Effector memory CD8-positive, alpha-beta T cell (primary cell): ENCODE data around the gene CNGA1.
"Not testable (repeated sequence)": the region's sequence is repeated elsewhere in the genome, so short reads cannot be mapped to it uniquely, and the experiment has no call there.

Experiments used
- ATAC-seq: fragments of 150-1000 bp; cut with Tn5 transposase; replicated peaks from 2 replicates; pipeline ENCODE4 v1.10.0; 2021; ENCODE audit warnings: mild to moderate bottlenecking, moderate library complexity
- DNase-seq, 3 experiments: peaks; one replicate each; pipeline ENCODE4 v3.0.0; 2021
- H3K27ac Mint-ChIP-seq, 2 donors: one replicate each; pipeline ENCODE4 v1.8.0; 2022; ENCODE audit warnings: mild to moderate bottlenecking in 2 of 2, mixed read lengths in 2 of 2, moderate library complexity in 2 of 2
- H3K27me3 Mint-ChIP-seq, 2 donors: one replicate each; pipeline ENCODE4 v1.8.0; 2022; ENCODE audit warnings: mixed read lengths in 2 of 2
- H3K36me3 Mint-ChIP-seq: one replicate; pipeline ENCODE4 v1.8.0; 2022; ENCODE audit warnings: mild to moderate bottlenecking, moderate library complexity, mixed read lengths; ENCODE audit not compliant: insufficient read depth
- H3K4me1 Mint-ChIP-seq, 2 donors: one replicate each; pipeline ENCODE4 v1.8.0; 2022; ENCODE audit warnings: low read depth in 2 of 2, mixed read lengths in 2 of 2
- H3K4me3 Mint-ChIP-seq, 2 donors: one replicate each; pipeline ENCODE4 v1.8.0; 2022; ENCODE audit warnings: mild to moderate bottlenecking in 2 of 2, mixed read lengths in 2 of 2, moderate library complexity in 2 of 2
- H3K9me3 Mint-ChIP-seq, 2 donors: one replicate each; pipeline ENCODE4 v1.8.0; 2022; ENCODE audit warnings: mixed read lengths in 2 of 2

CNGA1 gene

DNA sequence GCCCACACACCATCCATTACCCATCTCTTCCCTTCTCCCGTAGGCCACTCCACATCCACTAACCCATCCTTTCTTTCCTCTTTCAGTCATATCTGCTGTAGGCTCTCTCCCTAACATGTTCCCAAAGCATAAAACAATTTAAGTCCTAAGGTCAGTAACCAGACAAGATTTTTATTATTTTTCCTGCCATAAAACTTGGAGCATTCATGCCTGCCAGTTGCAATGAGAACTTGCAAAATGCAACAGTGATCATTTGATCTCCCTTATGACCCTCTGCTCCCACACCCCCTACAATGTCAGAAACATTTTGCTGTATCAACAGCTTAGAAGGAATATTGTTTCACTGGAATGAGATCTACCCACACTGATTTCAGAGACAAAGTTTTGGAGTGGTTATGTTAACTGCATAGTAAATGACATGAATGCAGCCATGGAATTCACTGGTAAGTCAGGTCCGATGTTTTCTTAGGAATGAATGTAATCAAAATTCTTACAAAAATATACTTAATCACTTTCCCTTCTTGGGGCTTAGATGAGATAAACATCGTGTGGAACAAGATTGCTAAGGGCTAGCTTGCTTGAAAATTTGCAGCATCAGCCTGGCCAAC lies 5.8 kb upstream of the CNGA1 start:
- peaks cover 0 to 3% of the 10 kb centered on the region in 2 donors for H3K4me1 Mint-ChIP-seq

GRCh38 chr4:48021100-48021499 lies 4.6 kb upstream of the CNGA1 start:
- Mint-ChIP-seq H3K4me3 (no peak overlapping the region), H3K9me3 (no peaks in the 10 kb centered on the region), H3K36me3 (no peaks in the 10 kb centered on the region), H3K27me3 (peaks cover 18 to 29% of the 10 kb centered on the region in 2 donors), H3K4me1 (peaks cover under 1 to 4% of the 10 kb centered on the region in 2 donors), H3K27ac (no peak overlapping the region)
- ATAC-seq (no peak), DNase-seq (no peak)

More for the DNA sequence above, 5.8 kb upstream of the CNGA1 start:
- ATAC-seq: no peak
- no peak for DNase-seq
- no peaks in the 10 kb centered on the region for H3K36me3 Mint-ChIP-seq
- H3K9me3 Mint-ChIP-seq: no peaks in the 10 kb centered on the region
- no peak overlapping the region for H3K27ac Mint-ChIP-seq
- H3K27me3 Mint-ChIP-seq: peaks cover 17 to 26% of the 10 kb centered on the region in 2 donors
- no peak overlapping the region for H3K4me3 Mint-ChIP-seq

GRCh38 chr4:48018112-48018511 lies 1.6 kb upstream of the CNGA1 start:
- H3K27ac Mint-ChIP-seq: no peak overlapping the region

DNA sequence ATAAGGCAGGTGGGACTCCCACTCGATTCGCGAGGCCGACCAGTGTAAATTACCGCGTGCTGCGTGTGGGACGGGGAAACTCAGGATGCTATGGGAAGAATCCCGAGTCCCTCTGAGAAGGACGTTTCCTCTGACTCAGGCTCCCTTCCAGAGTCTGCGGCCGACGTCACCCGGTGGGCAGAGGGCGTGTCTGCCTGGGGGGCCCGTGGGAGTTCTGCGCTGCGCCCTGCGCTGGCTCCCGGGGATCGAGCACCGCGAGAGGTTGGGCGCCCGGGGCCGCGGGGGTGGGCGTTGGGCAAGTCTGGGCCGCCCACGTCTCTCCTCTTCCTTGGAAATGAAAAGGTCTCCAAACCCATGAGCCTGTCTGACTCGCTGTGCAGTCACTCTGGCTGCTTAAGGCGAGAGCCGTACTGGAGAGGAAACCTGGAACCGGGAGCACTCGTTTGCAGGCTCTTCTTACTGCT lies 659 bp upstream of the CNGA1 start:
- no peaks in the 10 kb centered on the region for H3K9me3 Mint-ChIP-seq
- ATAC-seq (peak; percentile 16), DNase-seq (no peak)
- H3K4me3 Mint-ChIP-seq: peak overlapping the region; percentile 78 to 86
- peaks cover 4 to 7% of the 10 kb centered on the region in 2 donors for H3K4me1 Mint-ChIP-seq
- H3K36me3 Mint-ChIP-seq: no peaks in the 10 kb centered on the region
- H3K27me3 Mint-ChIP-seq: peaks cover 32 to 37% of the 10 kb centered on the region in 2 donors
- H3K27ac Mint-ChIP-seq: no peak overlapping the region

More at GRCh38 chr4:48018112-48018511, 1.6 kb upstream of the CNGA1 start:
- H3K4me3 Mint-ChIP-seq: no peak overlapping the region
- DNase-seq (no peak), ATAC-seq (no peak)
- H3K9me3 Mint-ChIP-seq: no peaks in the 10 kb centered on the region
- no peaks in the 10 kb centered on the region for H3K36me3 Mint-ChIP-seq
- H3K4me1 Mint-ChIP-seq: peaks cover 4 to 7% of the 10 kb centered on the region in 2 donors
- peaks cover 23 to 30% of the 10 kb centered on the region in 2 donors for H3K27me3 Mint-ChIP-seq

DNA sequence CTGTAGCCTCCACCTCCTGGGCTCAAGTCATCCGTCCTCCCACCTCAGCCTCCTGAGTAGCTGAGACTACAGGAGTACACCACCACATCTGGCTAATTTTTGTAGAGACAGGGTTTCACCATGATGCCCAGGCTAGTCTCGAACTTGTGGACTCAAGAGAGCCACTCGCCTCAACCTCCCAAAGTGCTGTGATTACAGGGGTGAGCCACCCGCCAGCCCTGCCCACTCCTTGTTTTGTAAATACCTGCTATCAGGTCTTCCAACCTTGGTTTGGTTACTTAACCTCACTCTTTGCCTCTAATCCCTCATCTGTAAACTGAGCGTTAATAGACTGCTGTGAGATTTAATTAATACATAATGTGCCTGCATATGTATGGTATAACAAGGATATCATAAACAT lies 803 bp downstream of the CNGA1 start:
- no peak overlapping the region for H3K27ac Mint-ChIP-seq
- H3K4me3 Mint-ChIP-seq: peak overlapping the region; percentile 78 to 86
- peaks cover 47 to 48% of the 10 kb centered on the region in 2 donors for H3K27me3 Mint-ChIP-seq
- H3K9me3 Mint-ChIP-seq: no peaks in the 10 kb centered on the region
- no peak for DNase-seq
- no peaks in the 10 kb centered on the region for H3K36me3 Mint-ChIP-seq
- peaks cover 4 to 7% of the 10 kb centered on the region in 2 donors for H3K4me1 Mint-ChIP-seq
- ATAC-seq: no peak

DNA sequence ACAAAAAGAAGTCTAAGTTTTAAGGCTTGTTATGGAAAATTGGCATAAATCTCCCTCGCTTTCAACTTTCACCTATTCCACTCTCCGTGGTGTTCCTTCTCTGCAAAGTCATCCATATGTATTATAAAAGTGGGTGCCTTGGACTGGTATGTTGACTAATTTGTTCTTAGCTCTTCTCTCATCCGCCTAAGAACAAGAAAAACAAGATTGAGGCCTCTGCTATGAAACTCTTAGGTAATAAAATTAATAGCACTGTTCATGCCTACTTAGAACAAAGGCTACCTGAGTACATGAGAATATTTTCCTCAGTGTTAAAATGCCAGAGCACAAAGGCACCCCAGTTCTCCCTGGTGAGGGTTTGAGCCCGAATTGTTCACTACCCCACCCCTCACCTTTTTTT lies 1.3 kb downstream of the CNGA1 start:
- Mint-ChIP-seq H3K36me3 (no peaks in the 10 kb centered on the region), H3K4me3 (no peak overlapping the region), H3K27ac (no peak overlapping the region), H3K4me1 (peaks cover 4 to 7% of the 10 kb centered on the region in 2 donors), H3K9me3 (no peaks in the 10 kb centered on the region), H3K27me3 (peaks cover 50 to 53% of the 10 kb centered on the region in 2 donors)
- ATAC-seq: no peak
- no peak for DNase-seq

DNA sequence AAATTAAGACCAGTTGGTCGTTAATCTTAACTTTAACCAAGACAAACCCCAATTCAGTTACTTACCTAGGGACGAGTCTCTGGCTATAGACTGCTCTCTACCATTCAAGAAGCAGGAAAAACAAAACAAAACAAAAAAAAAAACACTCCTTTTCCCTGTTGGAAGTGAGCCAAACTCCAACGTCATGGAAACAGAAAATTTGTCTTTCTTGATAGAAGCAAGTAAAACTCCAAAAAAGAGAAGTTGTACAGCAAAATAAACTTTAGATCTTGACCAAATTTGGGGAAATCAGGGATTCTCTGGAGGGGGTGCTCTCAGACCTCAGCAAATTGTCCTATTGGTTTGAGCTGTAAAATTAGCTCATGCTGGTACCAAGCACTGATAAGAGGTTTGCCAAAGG lies 3.7 kb downstream of the CNGA1 start:
- H3K27me3 Mint-ChIP-seq: peaks cover 50 to 53% of the 10 kb centered on the region in 2 donors

DNA sequence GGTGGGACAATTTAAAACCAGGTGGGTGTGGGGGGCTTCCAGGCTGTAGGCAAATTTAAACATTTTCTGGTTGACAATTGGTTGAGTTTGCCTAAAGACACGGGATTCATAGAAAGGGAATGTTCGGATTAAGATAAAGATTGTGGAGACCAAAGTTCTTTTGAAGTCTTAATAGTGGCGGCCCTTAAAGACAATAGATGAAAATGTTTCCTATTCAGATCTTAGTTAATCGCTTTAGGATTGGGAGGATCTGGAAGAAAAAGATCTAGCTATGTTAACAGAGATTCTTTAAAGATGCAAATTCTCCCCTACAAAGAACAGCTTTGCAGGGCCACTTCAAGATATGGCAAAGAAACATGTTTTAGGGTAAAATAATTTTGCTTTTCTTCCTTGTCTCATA lies 4.8 kb downstream of the CNGA1 start:
- Mint-ChIP-seq H3K9me3 (no peaks in the 10 kb centered on the region), H3K4me1 (peaks cover 4% of the 10 kb centered on the region in 2 donors), H3K27ac (no peak overlapping the region), H3K4me3 (no peak overlapping the region), H3K27me3 (peaks cover 44 to 50% of the 10 kb centered on the region in 2 donors), H3K36me3 (no peaks in the 10 kb centered on the region)
- DNase-seq: no peak
- ATAC-seq: no peak

More for the DNA sequence above, 3.7 kb downstream of the CNGA1 start:
- no peaks in the 10 kb centered on the region for H3K36me3 Mint-ChIP-seq
- H3K27ac Mint-ChIP-seq: no peak overlapping the region
- ATAC-seq: no peak
- peaks cover 4 to 7% of the 10 kb centered on the region in 2 donors for H3K4me1 Mint-ChIP-seq
- no peak overlapping the region for H3K4me3 Mint-ChIP-seq
- no peaks in the 10 kb centered on the region for H3K9me3 Mint-ChIP-seq
- no peak for DNase-seq

DNA sequence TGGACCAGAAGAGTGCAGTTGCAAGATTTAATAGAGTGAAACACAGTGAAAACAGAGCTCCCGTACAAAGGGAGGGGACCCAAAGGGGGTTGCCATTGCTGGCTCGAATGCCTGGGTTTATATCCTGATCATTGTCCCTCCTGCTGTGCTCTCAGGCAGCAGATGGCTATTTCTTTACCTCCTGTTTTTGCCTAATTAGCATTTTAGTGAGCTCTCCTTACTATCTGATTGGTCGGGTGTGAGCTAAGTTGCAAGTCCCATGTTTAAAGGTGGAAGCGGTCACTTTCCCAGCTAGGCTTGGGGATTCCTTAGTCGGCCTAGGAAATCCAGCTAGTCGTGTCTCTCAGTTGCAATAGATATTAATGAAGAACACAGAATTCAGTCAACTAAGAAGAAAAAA lies 5.6 kb downstream of the CNGA1 start:
- not testable (repeated sequence) for ATAC-seq, H3K27ac Mint-ChIP-seq, H3K36me3 Mint-ChIP-seq, DNase-seq, H3K4me3 Mint-ChIP-seq, H3K9me3 Mint-ChIP-seq, H3K4me1 Mint-ChIP-seq
- peaks cover 42 to 47% of the 10 kb centered on the region in 2 donors for H3K27me3 Mint-ChIP-seq

- H3K27me3 Mint-ChIP-seq: peaks cover 23 to 27% of the 10 kb centered on the region in 2 donors
- no peaks in the 10 kb centered on the region for H3K36me3 Mint-ChIP-seq
- ATAC-seq (no peak), DNase-seq (no peak)
- H3K4me1 Mint-ChIP-seq: no peaks in the 10 kb centered on the region
- no peak overlapping the region for H3K4me3 Mint-ChIP-seq
- no peak overlapping the region for H3K27ac Mint-ChIP-seq
- no peaks in the 10 kb centered on the region for H3K9me3 Mint-ChIP-seq
Measured at GRCh38 chr4:48008021-48008596, 8.4 kb downstream of the CNGA1 start.

DNA sequence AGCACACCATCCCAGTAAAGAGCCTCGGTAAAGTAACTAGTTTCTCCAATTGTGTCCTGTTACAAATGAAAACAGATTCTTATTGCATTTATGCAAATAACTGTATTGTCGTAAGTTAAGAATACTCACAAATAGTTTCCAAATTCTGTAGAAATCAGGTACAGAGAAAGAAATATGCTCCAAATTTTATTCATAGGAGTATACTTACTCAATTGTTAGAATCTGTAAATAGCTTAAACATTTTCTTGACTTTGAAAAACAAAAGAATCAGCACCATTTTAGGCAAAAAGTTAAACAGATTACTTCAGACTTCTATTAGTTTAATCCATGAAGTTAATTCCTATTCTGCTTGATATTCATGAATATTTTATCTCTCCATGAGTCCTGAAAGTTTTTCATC lies 10.7 kb downstream of the CNGA1 start:
- Mint-ChIP-seq H3K9me3 (no peaks in the 10 kb centered on the region), H3K27me3 (peaks cover 5 to 6% of the 10 kb centered on the region in 2 donors), H3K36me3 (no peaks in the 10 kb centered on the region), H3K27ac (no peak overlapping the region), H3K4me3 (no peak overlapping the region), H3K4me1 (no peaks in the 10 kb centered on the region)
- no peak for DNase-seq
- no peak for ATAC-seq

DNA sequence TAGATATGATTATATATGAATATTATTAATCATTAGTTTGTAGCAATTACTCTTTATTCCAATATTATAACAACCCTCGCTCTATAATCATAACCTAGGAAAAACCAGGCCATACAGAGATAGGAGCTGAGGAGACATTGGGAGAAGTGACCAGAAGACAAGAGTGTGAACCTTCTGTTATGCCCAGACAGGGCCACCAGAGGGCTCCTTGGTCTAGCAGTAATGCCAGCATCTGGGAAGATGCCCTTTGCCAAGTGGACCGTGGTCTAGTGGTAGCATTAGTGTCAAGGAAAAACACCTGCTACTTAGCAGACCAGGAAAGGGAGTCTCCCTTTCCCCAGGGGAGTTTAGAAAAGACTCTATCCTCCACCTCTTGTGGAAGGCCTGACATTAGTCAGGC lies 12.9 kb downstream of the CNGA1 start:
- H3K9me3 Mint-ChIP-seq, H3K27ac Mint-ChIP-seq, H3K36me3 Mint-ChIP-seq, H3K4me3 Mint-ChIP-seq, H3K27me3 Mint-ChIP-seq, ATAC-seq, H3K4me1 Mint-ChIP-seq: not testable (repeated sequence)
- DNase-seq: peak in 2 of 3 experiments; percentile 8 to 19

DNA sequence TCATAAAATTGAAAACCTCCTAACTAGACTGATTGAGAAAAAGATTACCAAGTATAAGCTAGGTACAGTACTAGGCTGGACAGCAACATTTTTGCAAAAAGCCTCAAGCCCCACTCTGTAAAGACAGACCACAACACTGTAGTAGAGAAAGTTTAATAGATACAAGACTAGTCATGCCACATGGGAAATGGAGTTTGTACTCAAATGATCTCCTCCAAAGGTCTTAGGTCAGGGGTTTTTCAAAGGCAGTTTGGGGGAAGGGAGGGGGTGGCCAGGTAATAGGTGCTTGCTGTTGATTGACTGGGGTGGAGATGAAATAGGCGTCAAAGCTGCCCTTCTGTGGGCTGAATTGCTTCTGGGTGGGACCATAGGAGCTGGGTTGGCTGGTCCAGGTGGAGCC lies 14.2 kb downstream of the CNGA1 start:
- no peak for ATAC-seq
- Mint-ChIP-seq H3K4me3 (no peak overlapping the region), H3K4me1 (no peaks in the 10 kb centered on the region)

GRCh38 chr4:47996021-47996420 lies 20.5 kb downstream of the CNGA1 start:
- DNase-seq (no peak), ATAC-seq (no peak)
- Mint-ChIP-seq H3K4me3 (no peak overlapping the region), H3K4me1 (peaks cover 0 to 3% of the 10 kb centered on the region in 2 donors), H3K27ac (no peak overlapping the region), H3K36me3 (no peaks in the 10 kb centered on the region), H3K9me3 (peaks cover 0 to 13% of the 10 kb centered on the region in 2 donors), H3K27me3 (peaks cover 16 to 27% of the 10 kb centered on the region in 2 donors)

More for the DNA sequence above, 14.2 kb downstream of the CNGA1 start:
- H3K27ac Mint-ChIP-seq: no peak overlapping the region
- DNase-seq: no peak
- peaks cover 0 to 8% of the 10 kb centered on the region in 2 donors for H3K27me3 Mint-ChIP-seq
- H3K36me3 Mint-ChIP-seq: no peaks in the 10 kb centered on the region
- H3K9me3 Mint-ChIP-seq: no peaks in the 10 kb centered on the region
